ENCODE results near the gene BMPR1B.

GRCh38 chr4:94757192-94758140, at the start of gene BMPR1B:
- TF ChIP-seq, protein P1, sequence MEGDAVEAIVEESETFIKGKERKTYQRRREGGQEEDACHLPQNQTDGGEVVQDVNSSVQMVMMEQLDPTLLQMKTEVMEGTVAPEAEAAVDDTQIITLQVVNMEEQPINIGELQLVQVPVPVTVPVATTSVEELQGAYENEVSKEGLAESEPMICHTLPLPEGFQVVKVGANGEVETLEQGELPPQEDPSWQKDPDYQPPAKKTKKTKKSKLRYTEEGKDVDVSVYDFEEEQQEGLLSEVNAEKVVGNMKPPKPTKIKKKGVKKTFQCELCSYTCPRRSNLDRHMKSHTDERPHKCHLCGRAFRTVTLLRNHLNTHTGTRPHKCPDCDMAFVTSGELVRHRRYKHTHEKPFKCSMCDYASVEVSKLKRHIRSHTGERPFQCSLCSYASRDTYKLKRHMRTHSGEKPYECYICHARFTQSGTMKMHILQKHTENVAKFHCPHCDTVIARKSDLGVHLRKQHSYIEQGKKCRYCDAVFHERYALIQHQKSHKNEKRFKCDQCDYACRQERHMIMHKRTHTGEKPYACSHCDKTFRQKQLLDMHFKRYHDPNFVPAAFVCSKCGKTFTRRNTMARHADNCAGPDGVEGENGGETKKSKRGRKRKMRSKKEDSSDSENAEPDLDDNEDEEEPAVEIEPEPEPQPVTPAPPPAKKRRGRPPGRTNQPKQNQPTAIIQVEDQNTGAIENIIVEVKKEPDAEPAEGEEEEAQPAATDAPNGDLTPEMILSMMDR (tag by site-specific recombination; IDR thresholded peaks at IDR 0.05), result peak; percentile 43; the same call in 1 of the 2 replicates
- TF ChIP-seq ZNF16 (tag by site-specific recombination; IDR thresholded peaks at IDR 0.05; ENCODE audit: low read depth) (no peak), ZBTB10 (tag by site-specific recombination; IDR thresholded peaks at IDR 0.05) (0 out of 2 replicates have a peak, but pooled peaks have one; percentile 55), GLIS2 (tag by site-specific recombination; IDR thresholded peaks at IDR 0.05) (no peak), ZNF830 (tag by site-specific recombination; IDR thresholded peaks at IDR 0.05; ENCODE audit: low read depth) (no peak), ZNF549 (tag by site-specific recombination; IDR thresholded peaks at IDR 0.05) (no peak)

Data from HEK293 (cell line).